IMR-90 (cell line): ENCODE data around the gene MMP10.

Experiments used
- CHD1 ChIP-seq: IDR thresholded peaks from 2 replicates; pipeline ENCODE4 v1.6.1; 2012; ENCODE audit warnings: low read depth, low read length, improper control_type of control experiment
- CTCF ChIP-seq: conservative IDR thresholded peaks from 2 replicates; pipeline ENCODE4 v1.5.1; 2012; ENCODE audit warnings: mild to moderate bottlenecking, low read depth, low read length, improper control_type of control experiment
- MXI1 ChIP-seq: IDR thresholded peaks from 2 replicates; pipeline ENCODE4 v1.6.1; 2012; ENCODE audit warnings: low read depth, mild to moderate bottlenecking, low read length, moderate library complexity, borderline replicate concordance
- POLR2A ChIP-seq: IDR thresholded peaks from 2 replicates; pipeline ENCODE4 v1.6.1; 2012; ENCODE audit warnings: mild to moderate bottlenecking, low read depth, low read length
- RCOR1 ChIP-seq: IDR thresholded peaks from 2 replicates; pipeline ENCODE4 v1.6.1; 2012; ENCODE audit warnings: mild to moderate bottlenecking, low read length, improper control_type of control experiment; ENCODE audit not compliant: insufficient replicate concordance
- RFX5 ChIP-seq: IDR thresholded peaks from 2 replicates; pipeline ENCODE4 v1.8.0; 2012; ENCODE audit warnings: low read depth, mild to moderate bottlenecking, low read length, moderate library complexity
- SMC3 ChIP-seq: fragments of 150-350 bp; IDR thresholded peaks from 2 replicates; pipeline ENCODE4 v1.6.1; 2016; ENCODE audit warnings: low read depth, mild to moderate bottlenecking, antibody characterized with exemption, low read length, moderate library complexity

- TF ChIP-seq CTCF, result no peak
- no peak for TF ChIP-seq SMC3
- TF ChIP-seq POLR2A, result no peak
- TF ChIP-seq MXI1, result no peak
- TF ChIP-seq CHD1, result no peak
- TF ChIP-seq RCOR1, result no peak
- no peak for TF ChIP-seq RFX5
Observed at GRCh38 chr11:102722821-102723220, 57.6 kb downstream of the MMP10 start.
